Adrenal gland (tissue), 5 donors: ENCODE results near the gene SGIP1.

Experiments used
- CTCF ChIP-seq, 6 experiments: fragments of 450-650 bp in 4 of 6; fragments of 200-600 bp in 2 of 6; sonication (generic) in 1 of 6; IDR thresholded peaks; 1 replicate in 5 of 6; 2 replicates in 1 of 6; pipeline versions ENCODE4 v1.5.1 to v1.8.0; 2016 to 2021; ENCODE audit warnings: antibody characterized with exemption in 6 of 6, mild to moderate bottlenecking in 2 of 6, moderate library complexity in 1 of 6
- POLR2A ChIP-seq, 2 donors: fragments of 450-650 bp; IDR thresholded peaks; one replicate each; pipeline ENCODE4 v1.6.1; 2017; ENCODE audit warnings: antibody characterized with exemption in 2 of 2, mild to moderate bottlenecking in 2 of 2, moderate library complexity in 1 of 2
- donor health status: DM: no; HTN: no; CAD: no.

GRCh38 chr1:66758241-66758755 lies 224.3 kb downstream of the SGIP1 start:
- TF ChIP-seq CTCF (IDR thresholded peaks at IDR 0.05), result no peak
- no peak for TF ChIP-seq POLR2A (IDR thresholded peaks at IDR 0.05)
